ENCODE results near the gene PNPLA2. TPM values are rescaled to one million over a fixed set of nuclear protein-coding genes. Genes with fewer than 3 reads are reported as not detected.

Gene PNPLA2
- total RNA-seq, 1 donor from 2014 or later, result 60.0 TPM

DNA sequence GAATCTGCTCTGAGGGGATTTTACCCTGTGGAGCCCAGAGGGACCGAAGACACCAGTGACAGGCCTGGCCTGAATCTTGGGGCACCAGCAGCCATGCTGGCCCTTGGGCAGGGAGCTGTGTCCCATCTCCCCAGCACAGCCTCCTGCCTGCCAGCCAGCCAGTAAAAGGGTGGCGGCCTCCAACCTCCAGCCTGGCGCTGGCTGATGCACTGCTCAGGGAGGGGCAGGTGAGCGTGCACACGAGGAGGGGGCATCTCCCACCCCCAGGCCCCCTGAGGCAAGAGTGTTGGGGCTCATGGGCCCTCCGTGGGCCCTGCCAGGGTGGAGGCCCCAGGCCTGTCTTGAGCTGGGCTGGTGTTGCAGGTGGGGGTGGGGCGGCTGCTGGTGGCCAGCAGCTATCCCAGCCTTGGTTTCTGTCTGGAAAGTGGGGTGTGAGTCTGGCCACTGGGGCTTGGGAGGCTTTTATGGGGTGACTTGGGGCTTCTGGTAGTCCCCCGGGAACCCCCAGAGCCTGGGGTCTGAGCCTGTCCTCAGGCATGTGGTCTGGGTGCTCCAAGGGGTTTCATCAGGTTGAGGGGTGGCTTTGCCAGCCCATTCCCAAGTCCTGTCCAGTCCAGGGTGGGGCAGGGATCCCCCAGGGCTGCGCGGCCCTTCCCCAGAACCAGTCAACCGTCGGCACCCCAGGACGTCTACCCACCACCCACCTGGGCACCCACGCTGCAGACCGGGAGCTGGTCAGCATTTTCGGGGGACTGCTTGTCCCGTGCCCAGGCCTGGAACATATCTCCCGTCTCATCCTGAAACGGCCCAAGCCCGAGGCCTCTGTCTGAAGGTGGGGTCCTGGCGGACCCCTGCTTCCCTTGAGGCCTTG, 41.8 kb downstream of the PNPLA2 start:
- DNase-seq, result no peak

- no peak for DNase-seq
These were observed 42.4 kb downstream of the PNPLA2 start for GRCh38 chr11:861105-861479.

DNA sequence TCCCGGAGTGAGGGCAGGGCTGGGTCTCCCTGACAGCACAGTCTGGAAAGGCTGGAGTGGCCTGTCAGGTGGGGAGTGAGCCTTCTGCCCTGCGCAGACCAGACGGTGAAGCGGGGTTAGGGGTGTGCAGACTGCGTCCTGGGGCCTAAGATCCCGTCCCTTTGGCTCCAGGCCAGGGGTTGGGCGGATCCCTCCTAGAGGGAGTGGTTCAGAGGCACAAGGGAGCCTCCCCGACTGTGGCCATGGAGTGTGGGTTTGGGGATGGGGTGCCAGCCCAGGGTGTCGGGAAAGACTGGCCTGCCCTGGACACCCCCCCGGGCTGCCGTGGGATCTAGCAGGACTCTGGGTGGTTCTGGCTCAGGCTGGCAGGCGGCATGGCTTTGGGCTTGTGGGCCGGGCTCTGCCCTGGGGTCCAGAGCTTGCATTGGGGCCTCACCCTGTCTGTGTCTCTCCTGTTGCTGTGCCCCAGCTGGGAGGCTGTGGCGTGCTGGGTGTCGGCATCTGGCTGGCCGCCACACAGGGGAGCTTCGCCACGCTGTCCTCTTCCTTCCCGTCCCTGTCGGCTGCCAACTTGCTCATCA, 43.5 kb downstream of the PNPLA2 start:
- no peak for DNase-seq

DNA sequence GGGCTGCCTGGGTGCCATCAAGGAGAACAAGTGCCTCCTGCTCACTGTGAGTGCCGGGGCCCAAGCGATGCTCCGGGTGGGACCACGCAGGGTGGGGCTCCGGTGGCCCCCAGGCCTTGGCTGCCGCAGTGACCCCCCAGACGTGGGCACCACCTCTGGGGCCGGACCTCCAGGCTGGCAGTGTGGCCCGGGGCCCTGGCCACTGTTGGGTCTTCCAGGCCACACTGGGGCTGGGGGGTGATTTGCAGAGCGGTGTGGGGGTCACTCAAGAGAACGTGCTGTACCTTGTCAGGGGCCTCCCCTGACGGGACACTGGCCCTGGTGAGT, 43.9 kb downstream of the PNPLA2 start:
- no peak for DNase-seq

GRCh38 chr11:863023-863909, 44.6 kb downstream of the PNPLA2 start:
- no peak for DNase-seq

GRCh38 chr11:863910-864827, 45.5 kb downstream of the PNPLA2 start:
- DNase-seq, result no peak

DNA sequence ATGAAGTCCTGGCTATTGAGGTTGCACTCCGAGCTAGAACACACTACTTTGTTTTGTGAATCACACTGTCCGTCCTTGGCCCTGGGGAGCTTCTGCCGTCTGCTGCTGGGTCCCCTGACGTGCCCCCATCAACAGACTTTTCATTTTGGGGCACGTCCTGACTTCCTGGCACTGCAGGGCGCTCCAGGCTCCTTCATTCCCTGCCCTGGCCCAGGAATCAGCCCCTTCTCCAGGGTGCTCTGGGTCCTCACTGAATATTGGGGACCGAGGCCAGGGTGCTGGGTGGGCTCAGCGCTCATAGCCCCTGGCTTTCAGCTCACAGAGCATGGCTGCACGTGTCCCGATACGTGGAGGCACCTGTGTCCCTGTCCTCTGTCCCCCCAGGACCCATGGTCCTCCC, 46.2 kb downstream of the PNPLA2 start:
- DNase-seq, result no peak

DNA sequence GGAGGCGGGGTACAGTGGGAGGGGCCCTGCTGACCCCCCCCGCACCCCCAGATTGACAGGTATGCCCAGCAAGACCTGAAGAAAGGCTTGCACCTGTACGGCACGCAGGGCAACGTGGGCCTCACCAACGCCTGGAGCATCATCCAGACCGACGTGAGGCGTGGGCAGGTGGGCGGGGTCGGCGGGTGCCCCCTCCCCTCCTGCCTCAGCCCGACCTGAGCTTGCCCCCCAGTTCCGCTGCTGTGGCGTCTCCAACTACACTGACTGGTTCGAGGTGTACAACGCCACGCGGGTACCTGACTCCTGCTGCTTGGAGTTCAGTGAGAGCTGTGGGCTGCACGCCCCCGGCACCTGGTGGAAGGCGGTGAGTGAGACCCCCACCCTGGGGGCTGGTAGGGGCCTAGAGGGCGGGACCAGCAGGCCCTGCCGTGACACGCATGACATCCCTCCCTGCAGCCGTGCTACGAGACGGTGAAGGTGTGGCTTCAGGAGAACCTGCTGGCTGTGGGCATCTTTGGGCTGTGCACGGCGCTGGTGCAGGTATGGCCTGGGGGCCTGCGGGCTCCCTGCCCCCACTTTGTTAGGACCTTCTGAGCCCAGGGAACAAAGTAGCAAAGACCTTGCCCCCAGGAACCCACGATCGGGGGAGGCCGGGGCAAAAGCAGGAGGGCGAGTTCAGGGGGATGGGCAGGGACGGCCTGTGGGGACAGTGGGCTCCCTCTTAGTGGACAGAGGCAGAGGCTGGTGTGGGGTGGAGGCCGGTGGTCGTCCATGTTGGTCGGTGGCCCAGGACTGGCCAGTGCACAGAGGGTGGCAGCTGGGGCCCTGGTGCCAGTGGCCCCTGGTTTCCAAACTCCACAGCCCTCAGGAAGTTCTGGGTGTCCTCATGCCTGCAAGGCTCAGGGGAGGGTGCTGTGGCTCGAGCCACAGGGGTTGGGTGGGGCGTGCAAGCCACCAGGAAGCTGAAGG, 47.0 kb downstream of the PNPLA2 start:
- no peak for DNase-seq

DNA sequence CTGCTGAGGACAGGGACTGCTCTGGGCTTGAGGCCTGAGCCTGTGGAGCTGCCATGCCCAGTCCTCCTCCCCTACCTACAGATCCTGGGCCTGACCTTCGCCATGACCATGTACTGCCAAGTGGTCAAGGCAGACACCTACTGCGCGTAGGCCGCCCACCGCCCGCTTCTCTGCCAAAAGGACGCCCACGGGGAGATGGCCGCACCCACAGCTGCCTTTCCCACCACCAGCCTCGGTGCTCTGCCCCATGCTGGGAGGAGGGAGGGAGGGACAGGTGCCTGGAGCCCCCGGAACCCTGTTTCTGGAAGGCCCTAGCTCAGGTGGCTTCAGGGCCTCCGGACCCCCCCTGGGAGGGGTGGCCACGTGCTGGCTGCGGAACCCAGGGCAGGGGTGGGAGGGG, 47.8 kb downstream of the PNPLA2 start:
- DNase-seq, result no peak

GRCh38 chr11:867856-868358, 49.2 kb downstream of the PNPLA2 start:
- DNase-seq, result no peak

- DNase-seq, result no peak
These were observed 49.7 kb downstream of the PNPLA2 start for GRCh38 chr11:868394-868793.

- DNase-seq, result no peak
These were observed 50.1 kb downstream of the PNPLA2 start for GRCh38 chr11:868802-869201.

- no peak for DNase-seq
These were observed 50.8 kb downstream of the PNPLA2 start for GRCh38 chr11:869399-870126.

- DNase-seq, result no peak
These were observed 51.4 kb downstream of the PNPLA2 start for GRCh38 chr11:870127-870413.

DNA sequence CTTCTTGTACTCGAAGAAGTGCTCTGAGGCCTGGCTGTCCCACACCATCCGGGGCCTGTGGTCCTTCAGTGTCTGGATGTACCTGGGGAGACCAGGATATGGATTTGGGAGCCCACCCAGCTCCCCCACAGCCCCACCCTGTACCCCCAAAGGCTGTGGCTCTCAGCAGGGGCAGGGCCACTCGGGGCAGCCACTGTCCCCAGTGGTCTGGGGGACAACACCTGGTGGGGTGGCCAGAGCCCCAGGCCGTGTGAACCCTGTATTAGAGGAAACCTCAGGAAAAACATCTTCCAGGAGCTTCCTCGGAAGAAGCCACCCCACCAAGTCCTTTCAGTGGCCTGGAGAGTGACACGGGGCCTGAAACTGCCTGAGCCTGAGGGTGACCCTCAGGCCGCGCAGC, 51.7 kb downstream of the PNPLA2 start:
- no peak for DNase-seq

DNA sequence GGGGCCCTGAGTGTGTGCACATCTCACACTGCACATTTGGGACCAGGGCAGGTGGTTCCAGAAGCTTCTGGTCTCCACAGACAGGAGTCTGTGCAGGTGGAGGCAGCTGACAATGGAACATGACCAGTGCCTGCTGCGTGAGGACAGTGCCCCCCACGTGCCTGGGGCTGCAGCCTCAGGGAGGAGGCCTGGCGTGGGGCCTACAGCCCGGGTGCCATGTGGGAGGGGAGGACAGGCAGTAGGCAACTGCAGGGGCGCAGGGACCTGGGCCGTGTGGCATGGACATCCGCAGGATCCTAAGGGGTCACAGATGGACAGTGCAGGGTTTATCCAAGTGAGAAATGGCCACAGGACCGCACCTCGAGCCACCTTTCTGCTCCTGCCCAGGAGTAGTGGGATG, 52.8 kb downstream of the PNPLA2 start:
- DNase-seq, result no peak

- DNase-seq, result no peak
These were observed 54.1 kb downstream of the PNPLA2 start for GRCh38 chr11:872799-873198.

DNA sequence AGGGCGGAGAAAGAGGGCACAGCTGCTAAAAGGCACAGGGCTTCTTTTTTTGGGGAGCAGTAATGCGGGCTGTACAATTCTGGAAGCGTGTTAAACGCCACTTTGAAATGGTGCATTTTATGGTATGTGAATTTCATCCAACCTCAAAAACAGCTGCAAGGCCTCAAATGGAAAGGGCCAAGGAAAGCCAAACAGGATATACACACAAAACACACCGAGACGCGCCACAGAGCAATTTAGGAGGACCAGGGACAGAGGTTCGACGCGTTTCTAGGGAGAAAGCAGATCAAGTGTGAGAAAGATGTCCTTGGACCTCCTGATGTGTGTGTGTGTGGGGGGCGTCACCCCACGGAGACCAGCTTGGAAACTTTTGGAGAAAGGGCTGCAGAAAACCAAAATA, 55.0 kb downstream of the PNPLA2 start:
- no peak for DNase-seq

All from skin of body (tissue), 2 donors.